OCI-LY7 (cell line): Measurements from ENCODE around the gene ZW10. TPM values are rescaled to one million over a fixed set of nuclear protein-coding genes. Genes with fewer than 3 reads are reported as not detected.

Experiments
- BruUV-seq: library from RNA; stranded (reverse); fragments of 400-500 nt; replicated peaks from 2 replicates; lab custom pipeline; 2021; lab: Mats Ljungman, UMichigan
- CTCF ChIA-PET: fragments of 300-600 bp; sonication (Branson Sonifier 250); formaldehyde crosslinking; loops from one replicate; lab custom pipeline; 2022; ENCODE audit warnings: antibody characterized with exemption; ENCODE audit not compliant: unreplicated experiment; lab: Charles Lee
- POLR2A ChIA-PET: fragments of 300-600 bp; sonication (Branson Sonifier 250); formaldehyde crosslinking; loops from one replicate; lab custom pipeline; 2022; ENCODE audit warnings: antibody characterized with exemption; lab: Charles Lee
- DNase-seq: peaks from one replicate; pipeline ENCODE4 v3.0.0-alpha.2; 2015; ENCODE audit warnings: low spot score
- H2AFZ ChIP-seq: fragments of 200-600 bp; sonication (generic), shearing (Covaris generic); 2 replicates; pipeline ENCODE4 v1.6.1; 2014; ENCODE audit warnings: mild to moderate bottlenecking, antibody characterized with exemption, low read length, moderate library complexity
- H3K27ac ChIP-seq: fragments of 200-600 bp; sonication (generic); 2 replicates; pipeline ENCODE4 v1.5.1; 2014; ENCODE audit warnings: mixed run types, low read depth, mild to moderate bottlenecking, moderate library complexity, low read length, inconsistent platforms; ENCODE audit not compliant: poor library complexity, severe bottlenecking
- H3K36me3 ChIP-seq: fragments of 200-600 bp; sonication (generic); 2 replicates; pipeline ENCODE4 v1.6.1; 2014; ENCODE audit warnings: mild to moderate bottlenecking, antibody characterized with exemption, low read length, moderate library complexity, mixed read lengths; ENCODE audit not compliant: insufficient read depth
- H3K4me1 ChIP-seq: fragments of 200-600 bp; sonication (generic); 2 replicates; pipeline ENCODE4 v1.5.1; 2014; ENCODE audit warnings: mild to moderate bottlenecking, low read length; ENCODE audit not compliant: insufficient read depth, poor library complexity, severe bottlenecking
- H3K4me2 ChIP-seq: fragments of 200-600 bp; sonication (generic); 2 replicates; pipeline ENCODE4 v1.6.1; 2014; ENCODE audit warnings: mild to moderate bottlenecking, low read length
- H3K4me3 ChIP-seq: fragments of 200-600 bp; sonication (generic); 2 replicates; pipeline ENCODE4 v1.5.1; 2014; ENCODE audit warnings: mild to moderate bottlenecking, low read depth, low read length; ENCODE audit not compliant: poor library complexity, severe bottlenecking
- H3K79me2 ChIP-seq: fragments of 200-600 bp; sonication (generic); 2 replicates; pipeline ENCODE4 v1.6.1; 2016; ENCODE audit warnings: low read depth, mild to moderate bottlenecking, low read length, moderate library complexity, mixed read lengths; ENCODE audit not compliant: insufficient read depth
- H3K9me2 ChIP-seq: fragments of 200-600 bp; sonication (generic); 2 replicates; pipeline ENCODE4 v1.6.1; 2016; ENCODE audit warnings: mild to moderate bottlenecking, low read length, mixed read lengths; ENCODE audit not compliant: insufficient read depth
- H3K9me3 ChIP-seq: fragments of 200-600 bp; sonication (generic); 2 replicates; pipeline ENCODE4 v1.6.1; 2014; ENCODE audit warnings: mild to moderate bottlenecking, mixed run types, low read length, mixed read lengths
- H4K20me1 ChIP-seq: fragments of 200-600 bp; sonication (generic); 2 replicates; pipeline ENCODE4 v1.6.1; 2014; ENCODE audit warnings: mild to moderate bottlenecking, antibody characterized with exemption, low read length, moderate library complexity, mixed read lengths; ENCODE audit not compliant: insufficient read depth
- EZH2phosphoT487 ChIP-seq: fragments of 200-600 bp; sonication (generic); IDR thresholded peaks from 2 replicates; pipeline ENCODE4 v1.6.1; 2018; ENCODE audit warnings: low read depth, borderline replicate concordance, mild to moderate bottlenecking, mixed run types, antibody characterized with exemption, low read length, moderate library complexity, mixed read lengths
- intact Hi-C: fragments of 100-400 bp; cut with micrococcal nuclease; formaldehyde crosslinking; loops from one replicate; pipeline ENCODE4 v1.10.0; 2022; ENCODE audit not compliant: unreplicated experiment
- total RNA-seq, 2 experiments: library from RNA; depleted of rRNA in 1 of 2; stranded (reverse); fragments of >200 nt in 1 of 2; shearing (Covaris generic) in 1 of 2; gene quantifications; 2 replicates each; pipeline ENCODE4 v1.2.3, GENCODE V29; 2014 to 2022
- TF ChIP-seq, protein P1 (sequence below): fragments of 200-600 bp; sonication (generic); conservative IDR thresholded peaks from 2 replicates; pipeline ENCODE4 v1.5.1; 2014; ENCODE audit warnings: mild to moderate bottlenecking, antibody characterized with exemption, low read length, moderate library complexity, mixed read lengths

ZW10 gene
- total RNA-seq, 2 experiments from 2014 or later: 18.9 to 19.9 TPM

DNA sequence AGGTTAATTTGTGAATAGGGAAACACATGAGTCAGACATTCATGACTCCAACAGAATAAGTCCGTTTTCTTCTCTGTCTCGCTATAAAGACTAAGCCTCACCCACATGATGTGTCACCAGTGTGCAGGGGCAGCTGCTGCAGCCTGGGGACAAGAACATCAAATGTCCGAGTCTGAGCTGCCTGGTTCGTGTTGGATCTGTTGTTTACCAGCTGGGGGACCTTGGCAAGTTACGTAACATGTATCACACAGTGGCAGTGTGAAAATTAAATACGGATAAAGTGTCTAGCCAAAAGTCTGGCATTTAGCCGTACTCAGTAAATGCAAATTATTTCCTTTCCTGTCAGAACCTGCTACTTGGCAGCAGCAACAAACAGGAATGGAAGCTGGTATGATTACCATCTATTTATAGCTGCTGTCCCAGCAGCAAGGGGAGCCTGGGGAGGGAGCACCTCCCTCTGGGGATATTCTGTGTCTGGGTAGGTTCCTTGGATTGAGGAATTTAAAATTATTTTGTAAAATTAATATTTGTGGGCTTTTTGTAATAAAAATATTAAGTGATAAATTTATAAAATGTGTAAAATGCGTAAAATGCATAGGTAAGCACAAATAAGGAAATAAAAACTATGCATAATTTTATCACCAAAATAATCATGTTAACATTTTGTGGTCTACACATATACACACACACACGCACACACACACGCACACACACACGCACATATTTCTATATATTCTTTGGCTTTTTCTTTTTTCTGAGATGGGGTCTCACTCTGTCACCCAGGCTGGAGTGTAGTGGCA lies 4.8 kb upstream of the ZW10 start:
- Histone ChIP-seq H3K79me2 (peaks cover 1% of the 10 kb centered on the region; the same call in 1 of the 2 replicates), H2AFZ (peak overlapping the region; percentile 67), H3K4me2 (peak overlapping the region; percentile 44), H3K36me3 (no peaks in the 10 kb centered on the region), H4K20me1 (no peaks in the 10 kb centered on the region), H3K4me1 (peaks cover 9% of the 10 kb centered on the region), H3K9me2 (no peaks in the 10 kb centered on the region), H3K4me3 (no peak overlapping the region), H3K27ac (no peak overlapping the region), H3K9me3 (no peaks in the 10 kb centered on the region)
- intact Hi-C loops: no loop called here
- TF ChIP-seq, protein P1, sequence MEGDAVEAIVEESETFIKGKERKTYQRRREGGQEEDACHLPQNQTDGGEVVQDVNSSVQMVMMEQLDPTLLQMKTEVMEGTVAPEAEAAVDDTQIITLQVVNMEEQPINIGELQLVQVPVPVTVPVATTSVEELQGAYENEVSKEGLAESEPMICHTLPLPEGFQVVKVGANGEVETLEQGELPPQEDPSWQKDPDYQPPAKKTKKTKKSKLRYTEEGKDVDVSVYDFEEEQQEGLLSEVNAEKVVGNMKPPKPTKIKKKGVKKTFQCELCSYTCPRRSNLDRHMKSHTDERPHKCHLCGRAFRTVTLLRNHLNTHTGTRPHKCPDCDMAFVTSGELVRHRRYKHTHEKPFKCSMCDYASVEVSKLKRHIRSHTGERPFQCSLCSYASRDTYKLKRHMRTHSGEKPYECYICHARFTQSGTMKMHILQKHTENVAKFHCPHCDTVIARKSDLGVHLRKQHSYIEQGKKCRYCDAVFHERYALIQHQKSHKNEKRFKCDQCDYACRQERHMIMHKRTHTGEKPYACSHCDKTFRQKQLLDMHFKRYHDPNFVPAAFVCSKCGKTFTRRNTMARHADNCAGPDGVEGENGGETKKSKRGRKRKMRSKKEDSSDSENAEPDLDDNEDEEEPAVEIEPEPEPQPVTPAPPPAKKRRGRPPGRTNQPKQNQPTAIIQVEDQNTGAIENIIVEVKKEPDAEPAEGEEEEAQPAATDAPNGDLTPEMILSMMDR: no peak
- no peak for DNase-seq
- BruUV-seq: no TSS peak
- ChIA-PET POLR2A (no interaction called here), CTCF (no interaction called here)

DNA sequence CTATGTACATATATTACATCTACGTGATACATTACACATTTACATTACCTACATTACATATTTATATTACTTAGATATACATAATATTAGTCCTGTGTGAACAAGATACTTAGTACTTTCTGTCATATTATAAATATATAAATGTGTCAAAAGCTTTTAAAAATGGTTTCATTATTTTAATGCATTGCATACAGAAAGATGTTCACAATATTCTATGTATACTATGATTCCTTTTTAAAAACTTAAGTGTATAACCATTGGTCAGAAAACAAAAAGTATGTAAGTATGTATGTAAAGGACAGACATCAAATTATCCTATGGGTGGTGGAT lies 647 bp upstream of the ZW10 start:
- no TSS peak for BruUV-seq

DNA sequence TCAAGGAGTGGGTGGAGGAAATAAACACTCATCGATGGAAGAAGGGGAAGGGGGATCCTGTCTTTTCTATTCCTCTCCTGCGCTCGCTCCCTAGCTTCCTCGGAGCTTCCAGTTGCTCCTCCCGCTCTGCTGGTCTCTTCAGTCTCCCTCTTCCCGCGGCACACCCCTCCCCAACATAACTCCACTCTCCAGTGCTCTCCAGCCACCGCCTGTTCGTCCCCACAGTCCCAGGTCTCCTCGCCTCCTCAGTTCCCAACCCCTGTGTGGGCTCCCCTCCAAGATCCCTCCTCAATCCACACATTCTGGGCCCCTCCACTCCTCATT lies 438 bp downstream of the ZW10 start:
- Histone ChIP-seq H3K9me2 (no peaks in the 10 kb centered on the region), H2AFZ (peak overlapping the region; percentile 96), H3K4me2 (peak overlapping the region; percentile 72), H3K79me2 (peaks cover 24% of the 10 kb centered on the region; the same call in 1 of the 2 replicates), H3K9me3 (no peaks in the 10 kb centered on the region), H3K27ac (peak overlapping the region; percentile 23), H3K4me1 (peaks cover 17% of the 10 kb centered on the region), H4K20me1 (no peaks in the 10 kb centered on the region), H3K36me3 (peaks cover 32% of the 10 kb centered on the region), H3K4me3 (peak overlapping the region; percentile 99)
- ChIA-PET CTCF (no interaction called here), POLR2A (interaction anchor here (0.6 to 1.2 kb wide), 3 partner anchors 44 to 154 kb away, joined by 3 to 4 read pairs (median 3); no protein-coding TSS in a partner anchor)
- intact Hi-C loops: loop anchor here (2.0 kb wide), 1 partner anchor 102 kb away; the partner anchor contains the start of gene USP28
- no TSS peak for BruUV-seq
- peak; percentile 8 for DNase-seq
- TF ChIP-seq, protein P1: no peak
- no peak for TF ChIP-seq EZH2phosphoT487

More for the DNA sequence above, 647 bp upstream of the ZW10 start:
- Histone ChIP-seq H4K20me1 (no peaks in the 10 kb centered on the region), H3K27ac (peak overlapping the region; percentile 41), H3K9me2 (no peaks in the 10 kb centered on the region), H3K4me2 (peak overlapping the region; percentile 41), H3K36me3 (peaks cover 23% of the 10 kb centered on the region; the same call in 1 of the 2 replicates), H3K4me3 (peak overlapping the region; percentile 99), H3K4me1 (peaks cover 20% of the 10 kb centered on the region), H3K9me3 (no peaks in the 10 kb centered on the region), H2AFZ (peak overlapping the region; percentile 96), H3K79me2 (peaks cover 24% of the 10 kb centered on the region; the same call in 1 of the 2 replicates)
- TF ChIP-seq EZH2phosphoT487: no peak
- TF ChIP-seq, protein P1: no peak
- CTCF ChIA-PET: no interaction called here
- DNase-seq: no peak
- intact Hi-C loops: no loop called here
- POLR2A ChIA-PET: interaction anchor here (1.2 kb wide), 1 partner anchor 155 kb away, joined by 3 read pairs; no protein-coding TSS in a partner anchor
